WERI-Rb-1 (cell line): ENCODE data around the gene HHIPL2.

Experiments used
- DNase-seq: peaks from one replicate; pipeline ENCODE4 v3.0.0-alpha.2; 2020
- H3K27ac ChIP-seq: fragments of 250-450 bp; sonication (Bioruptor Pico); 2 replicates; pipeline ENCODE4 v1.5.1; 2020; ENCODE audit warnings: mild to moderate bottlenecking, moderate library complexity
- H3K27me3 ChIP-seq: fragments of 250-450 bp; sonication (Bioruptor Pico); 2 replicates; pipeline ENCODE4 v1.5.1; 2021; ENCODE audit warnings: mild to moderate bottlenecking, low read depth, moderate library complexity; ENCODE audit not compliant: insufficient read depth, severe bottlenecking
- H3K36me3 ChIP-seq: fragments of 250-450 bp; sonication (Bioruptor Pico); 2 replicates; pipeline ENCODE4 v1.5.1; 2020; ENCODE audit warnings: mild to moderate bottlenecking, moderate library complexity
- H3K4me3 ChIP-seq: 2 replicates; pipeline ENCODE4 v1.5.1; 2011; ENCODE audit warnings: low read depth, mild to moderate bottlenecking, control low read depth, low read length
- H3K9me3 ChIP-seq: fragments of 250-450 bp; sonication (Bioruptor Pico); 2 replicates; pipeline ENCODE4 v1.5.1; 2021; ENCODE audit warnings: mild to moderate bottlenecking, moderate library complexity; ENCODE audit not compliant: severe bottlenecking
- CTCF ChIP-seq: IDR thresholded peaks from 2 replicates; pipeline ENCODE4 v1.5.1; 2011; ENCODE audit warnings: low read depth, mild to moderate bottlenecking, control low read depth, inconsistent platforms, low read length

Gene HHIPL2

GRCh38 chr1:222535455-222535854 is 12.4 kb downstream of the HHIPL2 start:
- H3K27ac ChIP-seq, result no peak overlapping the region
- no peak for DNase-seq
- no peak for TF ChIP-seq CTCF
- H3K4me3 ChIP-seq, result no peak overlapping the region
- no peaks in the 10 kb centered on the region for H3K27me3 ChIP-seq
- H3K36me3 ChIP-seq, result no peaks in the 10 kb centered on the region
- H3K9me3 ChIP-seq, result no peaks in the 10 kb centered on the region

DNA sequence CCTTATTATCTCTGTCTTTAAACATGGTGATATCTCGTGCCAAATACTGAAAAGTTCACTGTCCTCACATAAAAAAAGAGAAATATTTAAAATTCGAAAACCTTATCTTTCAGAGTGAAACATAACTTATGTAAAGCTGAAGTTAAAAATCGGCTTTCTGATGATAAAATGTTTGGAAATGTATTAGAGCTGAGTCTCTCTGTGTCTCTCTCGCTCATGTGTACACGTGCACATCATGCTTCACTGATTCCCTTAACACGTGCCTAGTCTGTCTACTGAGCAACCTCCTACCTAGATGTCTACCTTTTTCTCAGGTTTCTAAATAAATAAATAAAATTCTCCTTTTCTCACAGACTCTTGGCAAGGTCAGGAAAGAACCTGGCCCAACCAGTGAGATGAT is 17.1 kb downstream of the HHIPL2 start:
- no peak overlapping the region for H3K27ac ChIP-seq
- no peaks in the 10 kb centered on the region for H3K36me3 ChIP-seq
- no peaks in the 10 kb centered on the region for H3K9me3 ChIP-seq
- H3K27me3 ChIP-seq, result no peaks in the 10 kb centered on the region
- no peak overlapping the region for H3K4me3 ChIP-seq
- TF ChIP-seq CTCF, result no peak
- no peak for DNase-seq

GRCh38 chr1:222529916-222530315 is 18.0 kb downstream of the HHIPL2 start:
- no peak for DNase-seq
- no peaks in the 10 kb centered on the region for H3K36me3 ChIP-seq
- TF ChIP-seq CTCF, result no peak
- no peaks in the 10 kb centered on the region for H3K27me3 ChIP-seq
- no peak overlapping the region for H3K27ac ChIP-seq
- H3K9me3 ChIP-seq, result no peaks in the 10 kb centered on the region
- no peak overlapping the region for H3K4me3 ChIP-seq

DNA sequence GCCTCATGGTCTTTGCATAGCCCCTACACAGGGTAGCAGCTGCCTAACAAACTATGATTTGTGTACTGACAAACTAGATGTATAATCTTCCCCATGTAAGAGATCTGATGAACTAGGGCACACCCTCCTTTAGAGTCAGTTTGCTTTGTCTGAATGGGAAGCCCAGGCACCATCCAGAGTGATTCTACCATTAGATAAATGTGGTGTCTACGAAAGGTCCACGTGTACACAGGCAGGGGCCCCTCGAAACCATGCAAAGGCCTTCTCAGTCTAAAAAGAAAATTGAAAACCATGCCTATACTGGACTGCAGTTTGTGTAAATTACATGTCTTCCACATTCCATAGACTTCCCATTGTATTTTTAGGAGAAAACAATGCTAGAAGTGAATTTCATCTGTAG is 18.7 kb downstream of the HHIPL2 start:
- H3K27ac ChIP-seq, result no peak overlapping the region
- H3K27me3 ChIP-seq, result no peaks in the 10 kb centered on the region
- no peak for DNase-seq
- no peak for TF ChIP-seq CTCF
- H3K9me3 ChIP-seq, result no peaks in the 10 kb centered on the region
- H3K4me3 ChIP-seq, result no peak overlapping the region
- no peaks in the 10 kb centered on the region for H3K36me3 ChIP-seq

- no peak overlapping the region for H3K27ac ChIP-seq
- H3K36me3 ChIP-seq, result no peaks in the 10 kb centered on the region
- no peak overlapping the region for H3K4me3 ChIP-seq
- TF ChIP-seq CTCF, result no peak
- H3K9me3 ChIP-seq, result no peaks in the 10 kb centered on the region
- DNase-seq, result no peak
- H3K27me3 ChIP-seq, result no peaks in the 10 kb centered on the region
These were observed 22.0 kb downstream of the HHIPL2 start for GRCh38 chr1:222525951-222526350.

DNA sequence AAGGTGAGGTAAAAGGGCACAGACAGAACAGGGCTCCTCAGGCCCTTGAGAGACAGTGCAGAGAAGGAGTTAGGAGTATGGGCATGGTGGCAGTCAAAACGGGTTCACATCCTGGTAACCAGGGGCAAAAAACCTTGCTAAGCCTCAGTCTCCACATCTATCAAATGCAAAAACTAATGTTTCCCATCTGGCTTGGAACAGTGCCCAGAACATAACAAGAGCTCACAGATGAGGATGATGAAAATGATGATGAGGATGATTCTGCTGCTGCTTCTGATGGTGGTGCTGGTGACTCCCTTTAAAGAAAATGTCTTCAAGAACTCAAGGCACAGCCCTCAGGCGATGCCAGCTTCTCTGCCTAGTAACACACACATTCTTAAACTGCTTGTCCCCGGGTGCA is 24.1 kb downstream of the HHIPL2 start:
- H3K4me3 ChIP-seq, result no peak overlapping the region
- no peaks in the 10 kb centered on the region for H3K9me3 ChIP-seq
- H3K27me3 ChIP-seq, result no peaks in the 10 kb centered on the region
- H3K36me3 ChIP-seq, result no peaks in the 10 kb centered on the region
- no peak for TF ChIP-seq CTCF
- H3K27ac ChIP-seq, result no peak overlapping the region
- DNase-seq, result no peak
